ENCODE measurements around the gene VPS25. TPM values are rescaled to one million over a fixed set of nuclear protein-coding genes. Genes with fewer than 3 reads are reported as not detected.

Gene VPS25
- total RNA-seq, 2 donors from 2014 or later = 114 to 126 TPM

- no peaks in the 10 kb centered on the region for H3K4me1 ChIP-seq (ENCODE audit: control insufficient read depth, insufficient read depth, low read length)
- peak; percentile 54 for DNase-seq
- WGBS, 2 experiments (ENCODE audit: insufficient coverage in 1 of 2, insufficient read length in 1 of 2) = 83 to 86% methylated on average over 18 to 22 of the region's 22 CpGs
- H3K9ac ChIP-seq (ENCODE audit: extremely low read depth, low read length, poor library complexity, severe bottlenecking) = no peak overlapping the region
- H3K27ac ChIP-seq (ENCODE audit: low read depth, low read length) = no peak overlapping the region
- Mint-ChIP-seq H3K4me1 (peaks cover 19% of the 10 kb centered on the region), H3K27ac (no peak overlapping the region), H3K27me3 (ENCODE audit: insufficient read depth) (peaks cover 69% of the 10 kb centered on the region), H3K9me3 (no peaks in the 10 kb centered on the region), H3K4me3 (no peak overlapping the region), H3K36me3 (ENCODE audit: low read depth) (no peaks in the 10 kb centered on the region)
- TF ChIP-seq, protein P1, sequence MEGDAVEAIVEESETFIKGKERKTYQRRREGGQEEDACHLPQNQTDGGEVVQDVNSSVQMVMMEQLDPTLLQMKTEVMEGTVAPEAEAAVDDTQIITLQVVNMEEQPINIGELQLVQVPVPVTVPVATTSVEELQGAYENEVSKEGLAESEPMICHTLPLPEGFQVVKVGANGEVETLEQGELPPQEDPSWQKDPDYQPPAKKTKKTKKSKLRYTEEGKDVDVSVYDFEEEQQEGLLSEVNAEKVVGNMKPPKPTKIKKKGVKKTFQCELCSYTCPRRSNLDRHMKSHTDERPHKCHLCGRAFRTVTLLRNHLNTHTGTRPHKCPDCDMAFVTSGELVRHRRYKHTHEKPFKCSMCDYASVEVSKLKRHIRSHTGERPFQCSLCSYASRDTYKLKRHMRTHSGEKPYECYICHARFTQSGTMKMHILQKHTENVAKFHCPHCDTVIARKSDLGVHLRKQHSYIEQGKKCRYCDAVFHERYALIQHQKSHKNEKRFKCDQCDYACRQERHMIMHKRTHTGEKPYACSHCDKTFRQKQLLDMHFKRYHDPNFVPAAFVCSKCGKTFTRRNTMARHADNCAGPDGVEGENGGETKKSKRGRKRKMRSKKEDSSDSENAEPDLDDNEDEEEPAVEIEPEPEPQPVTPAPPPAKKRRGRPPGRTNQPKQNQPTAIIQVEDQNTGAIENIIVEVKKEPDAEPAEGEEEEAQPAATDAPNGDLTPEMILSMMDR (conservative IDR thresholded peaks at IDR 0.05) = no peak
- peaks cover 38% of the 10 kb centered on the region for H3K27me3 ChIP-seq (ENCODE audit: control insufficient read depth, insufficient read depth, low read length, poor library complexity, severe bottlenecking)
- H3K4me3 ChIP-seq (ENCODE audit: low read length) = no peak overlapping the region
- H3K36me3 ChIP-seq (ENCODE audit: control insufficient read depth, insufficient read depth, low read length) = peaks cover 2% of the 10 kb centered on the region
- H3K9me3 ChIP-seq (ENCODE audit: control insufficient read depth, low read length) = no peaks in the 10 kb centered on the region
Measured at GRCh38 chr17:42783791-42784138, 10.5 kb downstream of the VPS25 start.

GRCh38 chr17:42784409-42784808 lies 11.2 kb downstream of the VPS25 start:
- H3K4me1 ChIP-seq (ENCODE audit: control insufficient read depth, insufficient read depth, low read length) = no peaks in the 10 kb centered on the region
- no peaks in the 10 kb centered on the region for H3K9me3 Mint-ChIP-seq

GRCh38 chr17:42784811-42785592 lies 11.8 kb downstream of the VPS25 start:
- H3K4me3 ChIP-seq (ENCODE audit: low read length) = no peak overlapping the region
- Mint-ChIP-seq H3K27ac (no peak overlapping the region), H3K9me3 (no peaks in the 10 kb centered on the region), H3K36me3 (ENCODE audit: low read depth) (no peaks in the 10 kb centered on the region), H3K4me1 (peaks cover 13% of the 10 kb centered on the region), H3K27me3 (ENCODE audit: insufficient read depth) (peaks cover 76% of the 10 kb centered on the region), H3K4me3 (no peak overlapping the region)
- DNase-seq = no peak
- 94 to 97% methylated on average over 40 to 52 of the region's 52 CpGs for WGBS, 2 experiments (ENCODE audit: insufficient coverage in 1 of 2, insufficient read length in 1 of 2)
- no peaks in the 10 kb centered on the region for H3K9me3 ChIP-seq (ENCODE audit: control insufficient read depth, low read length)
- H3K27me3 ChIP-seq (ENCODE audit: control insufficient read depth, insufficient read depth, low read length, poor library complexity, severe bottlenecking) = peaks cover 38% of the 10 kb centered on the region
- TF ChIP-seq, protein P1 (conservative IDR thresholded peaks at IDR 0.05) = no peak
- no peak overlapping the region for H3K27ac ChIP-seq (ENCODE audit: low read depth, low read length)
- no peak overlapping the region for H3K9ac ChIP-seq (ENCODE audit: extremely low read depth, low read length, poor library complexity, severe bottlenecking)
- H3K36me3 ChIP-seq (ENCODE audit: control insufficient read depth, insufficient read depth, low read length) = no peaks in the 10 kb centered on the region
- H3K4me1 ChIP-seq (ENCODE audit: control insufficient read depth, insufficient read depth, low read length) = no peaks in the 10 kb centered on the region

More at GRCh38 chr17:42784409-42784808, 11.2 kb downstream of the VPS25 start:
- Mint-ChIP-seq H3K27me3 (ENCODE audit: insufficient read depth) (peaks cover 73% of the 10 kb centered on the region), H3K27ac (no peak overlapping the region), H3K36me3 (ENCODE audit: low read depth) (no peaks in the 10 kb centered on the region), H3K4me3 (no peak overlapping the region), H3K4me1 (peaks cover 18% of the 10 kb centered on the region)
- no peak for DNase-seq
- H3K4me3 ChIP-seq (ENCODE audit: low read length) = no peak overlapping the region
- H3K9me3 ChIP-seq (ENCODE audit: control insufficient read depth, low read length) = no peaks in the 10 kb centered on the region
- 91 to 98% methylated on average over 20 to 25 of the region's 25 CpGs for WGBS, 2 experiments (ENCODE audit: insufficient coverage in 1 of 2, insufficient read length in 1 of 2)
- H3K27me3 ChIP-seq (ENCODE audit: control insufficient read depth, insufficient read depth, low read length, poor library complexity, severe bottlenecking) = peaks cover 38% of the 10 kb centered on the region
- H3K27ac ChIP-seq (ENCODE audit: low read depth, low read length) = no peak overlapping the region
- H3K9ac ChIP-seq (ENCODE audit: extremely low read depth, low read length, poor library complexity, severe bottlenecking) = no peak overlapping the region
- TF ChIP-seq, protein P1 (conservative IDR thresholded peaks at IDR 0.05) = no peak
- H3K36me3 ChIP-seq (ENCODE audit: control insufficient read depth, insufficient read depth, low read length) = no peaks in the 10 kb centered on the region
